SK-N-DZ (cell line): ENCODE measurements around the gene RASL11B.

Source experiments
- DNase-seq: peaks from one replicate; pipeline ENCODE4 v3.0.0-alpha.2; 2015; ENCODE audit warnings: low spot score

Gene RASL11B

DNA sequence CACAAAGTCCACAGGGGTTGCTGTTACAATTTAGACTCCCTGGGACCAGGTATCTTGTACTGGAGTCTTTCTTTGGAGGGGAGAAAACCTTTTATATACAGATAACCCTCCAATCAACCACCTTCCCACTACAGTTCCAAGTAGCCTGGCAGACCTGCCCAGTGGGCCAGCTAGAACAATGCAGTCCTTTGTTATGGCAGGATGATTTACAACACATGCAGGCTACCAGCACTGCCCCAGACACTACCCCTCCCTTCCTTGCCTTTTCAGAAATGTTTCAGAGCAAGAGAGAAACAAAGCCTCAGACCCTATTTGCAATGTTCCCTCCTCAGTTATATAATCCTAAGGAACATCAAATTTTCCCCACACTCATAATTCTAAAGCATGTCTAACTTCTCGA lies 11.1 kb downstream of the RASL11B start:
- no peak for DNase-seq

DNA sequence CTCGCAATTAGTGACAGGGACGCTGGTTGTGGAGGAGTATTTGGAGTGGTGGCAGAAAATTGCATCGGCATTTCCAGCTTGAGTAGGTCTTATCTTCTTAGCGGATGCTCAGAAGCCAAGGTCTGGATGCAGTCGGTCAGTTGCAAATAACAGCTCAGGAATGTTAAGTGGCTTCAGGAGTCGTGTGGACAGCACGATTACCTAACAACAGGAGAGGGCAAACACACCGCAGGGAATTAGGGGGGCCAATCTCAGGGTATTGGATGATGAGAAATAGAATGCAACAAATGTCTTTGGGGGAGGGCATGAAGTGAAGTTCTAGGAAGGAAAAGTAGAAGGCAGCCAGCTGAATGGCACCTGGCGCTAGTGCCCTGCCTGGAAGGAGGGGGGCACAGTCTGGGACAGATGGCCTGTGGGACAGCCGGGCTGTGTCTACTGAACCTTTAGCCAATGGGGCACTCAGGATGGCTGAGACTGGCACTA lies 11.8 kb downstream of the RASL11B start:
- DNase-seq, result no peak

DNA sequence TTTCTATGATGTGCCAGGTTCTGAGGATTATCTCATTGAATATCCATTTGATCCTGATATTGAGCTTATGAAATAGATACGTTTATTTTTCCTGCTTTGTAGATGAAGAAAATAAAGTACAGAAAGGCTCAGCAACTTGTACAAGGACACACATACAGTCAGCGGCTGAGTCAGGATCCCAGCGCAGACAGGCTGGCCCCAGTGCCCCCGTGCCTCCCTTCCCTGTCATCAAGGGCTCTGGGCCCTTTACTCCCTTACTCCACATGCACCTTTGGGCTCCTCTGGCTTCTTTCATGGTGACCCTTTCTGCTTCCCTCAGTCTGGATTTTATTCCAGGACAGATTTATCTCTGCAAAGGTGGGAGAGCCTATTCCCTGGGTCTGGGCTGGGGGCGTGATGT lies 12.8 kb downstream of the RASL11B start:
- no peak for DNase-seq

DNA sequence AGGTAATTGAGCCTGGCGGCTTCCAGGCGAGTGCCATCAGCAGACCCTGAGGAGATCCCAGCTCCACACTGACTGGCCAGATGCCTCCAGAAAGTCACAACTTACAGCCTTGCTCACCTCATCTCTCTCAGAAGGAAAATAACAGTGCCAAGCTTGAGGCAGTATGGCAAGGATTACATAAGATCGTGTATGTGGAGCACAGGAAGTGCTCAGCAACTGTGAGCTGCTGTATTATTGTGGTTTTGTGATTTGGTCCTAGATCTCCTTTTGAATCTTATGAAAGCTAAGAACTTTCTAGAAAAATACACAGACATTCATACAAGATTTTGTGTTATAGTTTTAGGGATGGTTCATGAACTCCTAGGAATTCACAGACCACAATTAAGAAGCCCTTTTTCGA lies 14.0 kb downstream of the RASL11B start:
- DNase-seq, result peak; percentile 60

DNA sequence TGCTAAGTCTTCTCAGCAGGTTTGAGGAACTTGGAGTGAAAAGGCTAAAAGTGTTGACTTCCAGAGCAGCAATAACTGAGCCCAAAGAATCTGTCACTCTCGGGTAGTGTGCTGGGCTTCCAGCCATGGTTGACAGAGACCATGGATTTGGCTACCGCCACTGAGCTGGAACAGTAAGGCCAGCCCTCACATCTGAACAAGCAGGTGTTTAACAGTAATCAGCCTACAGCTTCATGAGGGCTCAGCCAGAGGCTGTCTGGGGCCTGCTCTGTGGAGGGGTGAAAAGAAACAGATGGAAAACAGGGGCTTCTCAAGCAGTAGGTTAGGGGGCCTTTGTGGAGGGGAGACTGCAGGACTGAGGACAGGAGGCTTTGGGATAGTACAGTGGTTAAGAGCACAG lies 14.9 kb downstream of the RASL11B start:
- DNase-seq, result peak; percentile 7

DNA sequence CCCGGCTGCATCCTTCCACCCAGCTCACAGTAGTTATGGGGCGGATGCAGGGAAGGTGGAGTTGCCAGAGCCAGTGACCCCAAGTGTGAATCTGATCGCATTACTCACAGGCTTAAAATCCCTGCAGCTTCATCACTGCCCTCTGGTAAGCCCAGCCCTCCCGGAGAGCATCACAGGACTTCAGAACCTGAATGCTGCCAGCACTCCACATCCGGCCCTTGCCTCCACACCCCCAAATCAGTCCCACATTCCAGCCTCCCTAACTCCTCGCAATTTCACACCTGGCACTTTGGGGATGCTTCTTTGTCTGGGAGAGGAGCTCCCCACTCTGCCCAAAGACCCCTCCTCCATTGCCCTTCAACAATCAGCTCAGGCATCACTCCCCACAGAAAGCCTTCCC lies 15.6 kb downstream of the RASL11B start:
- DNase-seq, result no peak

DNA sequence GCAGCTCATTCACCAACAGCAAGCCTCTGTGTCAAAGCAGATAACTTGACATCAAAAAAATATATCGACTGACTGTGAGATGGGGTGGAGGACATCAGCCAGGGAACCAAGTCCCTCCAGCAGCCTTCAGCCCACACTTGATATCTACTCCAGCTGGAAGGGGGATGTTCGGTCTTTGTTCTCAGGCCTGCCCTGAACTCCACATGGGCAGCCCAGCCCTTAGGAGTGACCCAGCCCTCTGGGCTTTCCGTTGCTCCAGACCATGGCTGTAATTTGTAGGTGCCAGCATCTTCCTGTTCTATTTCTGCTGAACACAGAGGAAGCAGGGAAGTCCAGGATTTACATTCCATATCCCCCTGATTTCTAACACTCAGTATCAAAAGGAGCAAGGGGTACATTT lies 17.4 kb downstream of the RASL11B start:
- DNase-seq, result no peak

DNA sequence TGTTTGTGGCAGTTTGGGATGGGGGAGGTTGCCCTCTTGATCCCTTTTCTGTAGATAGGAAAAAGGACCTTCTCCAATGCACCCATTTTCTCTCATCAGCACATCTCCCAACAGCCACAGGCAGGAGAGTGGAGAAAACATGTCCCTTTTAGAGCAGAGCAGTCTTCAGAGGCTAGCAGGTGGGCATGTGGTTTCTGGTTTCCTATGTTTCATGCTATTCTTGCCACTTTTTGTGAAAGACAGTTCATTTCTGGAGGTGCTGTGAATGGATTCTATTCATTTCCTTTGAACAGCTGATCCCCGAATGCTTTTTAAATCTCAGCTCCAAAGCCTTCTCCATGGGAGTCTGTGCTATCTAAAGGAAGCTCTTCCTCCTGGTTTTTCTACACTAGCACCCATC lies 18.9 kb downstream of the RASL11B start:
- DNase-seq, result no peak

DNA sequence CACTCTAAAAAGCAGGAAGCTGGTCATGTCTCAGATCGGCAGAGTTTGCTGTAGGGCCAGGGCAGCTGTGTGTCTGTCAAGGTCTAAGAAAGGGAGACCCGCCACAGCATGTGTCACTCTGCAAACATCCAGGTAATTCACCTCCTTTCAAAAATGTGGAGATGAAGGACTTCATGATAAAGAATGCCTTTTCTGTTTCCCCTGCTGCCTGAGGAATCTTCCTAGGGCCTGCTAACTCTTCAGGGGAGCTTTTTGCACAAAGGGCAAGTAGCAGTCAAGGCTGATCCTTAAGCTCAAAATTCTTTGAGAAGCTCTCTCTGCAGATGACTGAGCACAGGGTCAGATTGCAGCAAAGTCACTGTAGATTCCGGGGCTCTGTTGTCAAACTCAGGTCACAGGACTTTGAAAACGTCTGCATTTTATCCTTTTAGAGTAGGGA lies 21.1 kb downstream of the RASL11B start:
- DNase-seq, result no peak

DNA sequence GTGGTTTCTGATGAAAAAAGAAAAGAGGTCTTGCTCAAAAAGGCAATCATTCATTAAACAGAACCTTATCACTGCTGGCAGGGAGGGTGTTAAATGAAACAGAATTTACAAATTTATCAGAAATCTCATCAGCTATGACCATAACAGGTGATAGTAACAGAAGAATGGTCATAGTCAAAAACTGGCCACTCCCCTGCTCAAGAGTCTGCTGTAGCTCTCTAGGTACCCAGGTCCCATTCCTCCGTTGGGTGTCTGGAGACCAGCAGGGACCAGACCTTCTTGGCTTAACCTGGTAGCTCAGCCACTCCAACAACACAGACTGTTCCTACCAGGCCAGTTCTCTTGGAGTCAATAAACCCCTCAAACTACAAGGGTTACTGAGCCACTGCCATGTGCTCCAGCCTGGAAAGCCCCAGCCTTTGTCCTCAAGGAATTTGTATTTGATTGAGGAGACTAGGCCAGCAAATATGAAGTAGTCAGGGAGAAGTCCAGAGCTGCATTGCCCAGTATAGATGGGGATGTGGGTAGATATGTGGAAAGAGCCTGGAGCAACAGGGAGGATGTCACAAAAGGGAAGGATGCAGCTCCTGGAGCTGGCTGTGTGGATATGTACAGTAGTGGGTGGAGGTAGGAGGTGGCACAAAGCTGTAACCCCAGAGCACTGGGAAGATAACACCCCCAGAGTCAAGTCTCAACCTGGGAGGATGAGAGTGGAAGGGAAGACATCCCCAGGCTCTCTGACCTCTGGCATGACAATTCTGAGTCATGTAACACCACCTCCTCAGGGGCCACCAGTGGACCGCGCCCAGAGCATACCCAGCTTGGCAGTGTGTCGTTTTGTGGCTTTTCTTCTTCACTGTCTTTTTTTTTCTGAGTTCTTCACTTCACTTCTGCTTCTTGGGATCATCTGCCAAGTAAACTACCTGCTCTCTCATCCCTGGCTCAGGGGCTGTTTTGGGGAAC lies 21.9 kb downstream of the RASL11B start:
- no peak for DNase-seq

DNA sequence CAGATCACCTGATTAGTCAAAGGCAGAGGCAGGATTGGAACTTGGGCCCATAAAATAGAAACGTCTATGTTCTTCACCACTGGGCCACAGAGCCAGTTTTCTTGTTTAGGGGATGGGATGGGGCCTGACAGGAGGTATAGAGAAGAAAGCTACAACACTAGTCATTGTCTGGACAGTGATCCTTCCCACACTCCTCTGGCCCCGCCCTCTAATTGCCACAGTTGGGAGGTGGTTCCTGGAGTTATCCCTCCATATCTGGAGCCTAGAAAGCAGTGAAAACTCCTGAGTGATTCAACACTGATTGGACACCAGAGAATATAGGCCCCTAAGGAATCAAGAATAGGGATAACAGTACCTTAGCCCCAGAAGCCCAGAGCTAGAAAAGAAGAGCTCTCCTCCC lies 22.9 kb downstream of the RASL11B start:
- DNase-seq, result no peak

DNA sequence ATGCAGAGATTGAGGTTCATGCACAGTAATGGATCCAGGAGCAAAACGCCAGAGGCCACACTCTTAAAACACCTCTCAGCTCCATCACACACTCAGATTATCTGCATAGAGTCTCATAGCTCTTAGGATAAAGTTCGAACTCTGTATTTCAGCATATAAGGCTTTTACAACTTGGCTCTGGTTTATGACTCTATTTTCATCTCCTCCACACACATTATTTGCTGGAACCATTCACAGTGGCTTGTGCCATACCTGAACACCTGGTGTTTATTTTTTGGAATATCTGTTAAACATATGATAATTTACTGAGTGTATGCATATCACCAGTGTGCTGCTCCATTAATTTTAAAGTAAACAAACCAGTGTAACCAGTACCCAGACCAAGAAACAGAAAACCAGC lies 27.2 kb downstream of the RASL11B start:
- DNase-seq, result no peak

DNA sequence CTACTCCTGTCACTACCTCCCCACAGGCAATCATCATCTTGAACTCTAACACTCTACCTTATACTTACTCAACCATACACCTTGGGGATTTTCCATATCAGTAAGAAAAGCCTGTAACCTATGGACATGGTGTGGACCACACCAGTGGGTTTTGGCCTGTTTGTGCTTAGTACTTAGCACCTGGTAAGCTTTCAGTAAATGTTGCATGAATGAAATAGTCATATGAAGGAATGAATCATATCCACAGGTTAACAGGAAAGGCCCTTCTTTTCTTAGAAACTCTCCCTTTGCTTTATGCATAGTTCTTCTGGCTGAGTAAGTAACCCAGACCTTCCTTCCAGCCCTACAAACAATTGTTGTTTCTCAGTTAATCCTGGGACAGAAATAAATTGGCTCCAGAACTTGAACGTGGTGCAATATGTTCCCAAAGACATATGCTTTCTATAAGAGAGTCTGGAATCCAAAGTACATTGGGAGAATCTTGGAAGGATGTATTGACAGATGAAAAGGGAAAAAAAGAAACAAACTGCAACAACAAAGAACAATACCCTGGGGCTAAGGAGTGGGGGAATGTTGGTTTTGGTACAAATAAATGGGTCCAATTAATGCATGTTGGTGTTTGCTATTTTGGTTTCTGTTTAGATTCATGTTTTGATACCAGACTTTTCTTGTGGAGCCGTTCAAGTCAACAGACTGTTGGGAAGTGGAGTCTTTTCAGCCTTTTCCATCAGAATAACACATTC lies 27.8 kb downstream of the RASL11B start:
- no peak for DNase-seq

DNA sequence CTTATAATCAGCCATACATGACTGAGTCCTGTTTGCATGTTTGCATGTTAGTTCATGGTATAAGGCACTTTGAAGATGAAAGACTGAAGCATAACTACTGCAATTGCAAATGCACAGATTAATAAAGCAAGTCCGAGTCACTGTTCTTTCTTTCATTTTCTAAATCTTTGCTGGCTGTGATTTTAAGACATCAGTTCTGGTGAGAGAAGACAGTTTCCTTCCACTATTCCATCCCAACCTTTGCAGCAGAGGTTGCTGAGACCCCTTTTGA lies 28.3 kb downstream of the RASL11B start:
- DNase-seq, result no peak

DNA sequence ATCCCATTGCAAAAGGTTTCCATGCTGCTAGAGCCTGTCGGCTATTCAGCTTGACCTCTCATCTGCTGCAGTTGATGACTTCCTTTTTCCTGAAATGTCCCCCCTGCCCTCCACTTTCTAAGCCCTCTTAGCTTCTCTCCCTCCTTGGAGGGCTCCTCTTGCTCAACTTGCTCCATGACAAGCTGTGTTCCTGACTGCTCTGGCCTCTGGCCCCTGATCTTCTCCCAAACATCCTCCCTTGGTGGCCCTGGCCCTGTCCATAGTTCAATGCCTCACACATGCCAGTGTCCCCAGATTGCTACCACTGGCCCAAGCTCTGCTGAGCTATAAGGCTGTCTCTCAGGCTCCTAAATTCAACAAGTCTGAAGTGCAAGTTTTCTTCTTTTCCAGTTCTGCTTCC lies 29.6 kb downstream of the RASL11B start:
- no peak for DNase-seq

DNA sequence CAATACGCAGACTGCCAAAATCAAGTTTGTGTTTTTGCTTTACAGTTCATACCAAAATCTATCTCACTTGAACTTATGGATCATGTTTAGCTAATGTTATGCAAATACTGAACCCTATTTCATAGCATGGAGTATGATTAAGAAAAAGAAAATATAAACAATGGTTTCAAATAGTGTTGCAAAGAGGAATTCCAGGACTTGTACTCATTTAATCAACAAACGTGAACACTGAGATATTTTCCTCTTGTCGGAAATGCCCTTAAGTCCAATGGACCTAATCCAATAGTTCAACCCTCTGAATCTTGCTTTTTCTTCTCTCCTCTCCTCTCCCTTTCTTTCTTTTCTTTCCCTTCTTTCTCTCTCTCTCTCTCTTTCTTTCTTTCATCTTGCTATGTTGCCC lies 30.8 kb downstream of the RASL11B start:
- DNase-seq, result no peak

DNA sequence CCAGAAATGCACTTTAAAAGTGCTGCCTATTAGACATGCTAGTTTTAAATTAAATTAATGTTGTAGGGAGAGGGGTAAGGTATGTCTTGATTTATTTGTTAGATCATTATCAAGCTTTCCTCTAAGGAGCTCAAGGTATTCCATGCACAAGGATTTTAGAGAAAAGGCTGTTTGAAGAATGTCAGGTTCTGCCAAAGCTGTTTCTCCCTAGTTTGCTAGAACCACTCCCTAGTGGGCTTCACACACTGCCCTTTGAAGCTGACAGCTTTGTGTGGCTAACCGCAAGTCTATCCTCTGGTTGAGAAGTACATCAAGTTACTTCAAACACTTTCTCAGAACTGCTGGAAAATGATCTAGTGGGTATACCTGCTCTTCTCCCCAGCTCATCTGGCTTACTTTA lies 32.3 kb downstream of the RASL11B start:
- DNase-seq, result no peak

DNA sequence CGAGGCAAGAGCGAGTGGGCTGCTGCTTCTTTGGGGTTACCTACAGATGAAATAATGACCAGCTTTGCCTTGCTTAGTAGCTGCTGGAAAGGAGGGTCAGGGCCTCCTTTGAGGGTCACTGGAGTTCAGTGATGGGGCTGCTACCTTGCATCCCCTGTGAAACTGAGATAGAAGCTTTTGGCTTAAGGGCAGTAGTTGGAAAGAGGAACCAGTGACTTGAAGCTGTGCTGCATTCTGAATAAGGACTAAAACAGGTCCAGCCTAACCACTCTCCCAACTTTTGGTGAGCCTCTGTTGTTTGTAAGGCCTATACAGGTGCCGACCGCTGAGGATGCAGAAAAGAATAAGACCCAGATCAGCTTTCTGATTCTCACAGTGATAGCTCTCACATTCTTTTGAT lies 41.2 kb downstream of the RASL11B start:
- no peak for DNase-seq

DNA sequence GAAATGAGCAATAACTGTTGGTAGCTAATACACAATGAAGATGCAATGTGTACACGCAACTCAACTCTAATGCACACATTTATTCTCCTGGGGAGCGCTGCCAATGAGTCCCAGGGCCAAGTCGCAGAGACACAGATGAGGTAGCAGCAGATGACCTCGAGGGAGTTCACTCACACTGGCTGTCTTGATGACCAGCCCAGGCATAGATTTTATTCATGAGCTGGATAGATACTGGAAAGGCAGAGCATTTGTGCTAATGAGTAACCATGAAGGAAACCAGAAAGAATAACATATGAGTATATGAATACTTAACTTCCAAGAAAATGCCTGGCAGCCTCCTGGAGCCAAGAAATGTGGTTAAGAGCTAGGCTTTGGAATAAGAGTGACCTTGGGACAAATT lies 42.3 kb downstream of the RASL11B start:
- no peak for DNase-seq

DNA sequence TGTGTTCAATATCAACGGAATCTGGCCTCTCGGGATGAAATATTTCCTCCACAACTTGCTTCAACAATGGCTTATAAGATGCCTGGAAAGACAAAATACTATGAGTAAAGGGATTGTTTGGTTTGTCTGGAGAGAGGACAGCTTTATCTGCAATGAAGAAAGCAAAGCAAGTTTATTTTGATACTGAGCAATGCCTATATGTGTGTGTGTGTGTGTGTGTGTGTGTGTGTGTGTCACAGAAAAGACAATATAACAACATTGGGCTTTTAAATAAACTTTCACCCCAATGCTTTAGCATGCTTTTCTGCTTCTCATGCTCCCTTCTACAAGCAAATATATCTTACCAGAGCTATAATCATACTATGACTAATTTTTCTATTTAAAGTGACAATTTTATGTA lies 45.4 kb downstream of the RASL11B start:
- no peak for DNase-seq

DNA sequence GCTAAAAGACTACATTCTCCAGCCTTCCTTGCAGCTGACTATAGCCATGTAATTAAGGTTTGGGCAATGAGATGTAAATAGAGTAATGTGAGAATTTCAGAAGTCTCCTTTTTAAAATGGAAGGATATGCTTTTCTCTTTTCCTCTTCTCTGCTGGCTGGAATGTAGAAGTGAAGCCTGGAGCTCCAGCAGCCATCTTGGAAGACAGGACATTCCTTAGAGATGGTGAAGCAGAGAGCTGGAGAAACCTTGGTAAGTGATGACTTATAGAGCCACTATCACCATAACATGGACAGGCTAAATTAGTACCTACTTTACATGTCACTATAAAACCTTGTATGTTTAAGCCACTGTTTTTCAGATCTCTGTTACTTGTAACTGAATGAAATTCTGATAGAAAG lies 48.0 kb downstream of the RASL11B start:
- DNase-seq, result no peak

DNA sequence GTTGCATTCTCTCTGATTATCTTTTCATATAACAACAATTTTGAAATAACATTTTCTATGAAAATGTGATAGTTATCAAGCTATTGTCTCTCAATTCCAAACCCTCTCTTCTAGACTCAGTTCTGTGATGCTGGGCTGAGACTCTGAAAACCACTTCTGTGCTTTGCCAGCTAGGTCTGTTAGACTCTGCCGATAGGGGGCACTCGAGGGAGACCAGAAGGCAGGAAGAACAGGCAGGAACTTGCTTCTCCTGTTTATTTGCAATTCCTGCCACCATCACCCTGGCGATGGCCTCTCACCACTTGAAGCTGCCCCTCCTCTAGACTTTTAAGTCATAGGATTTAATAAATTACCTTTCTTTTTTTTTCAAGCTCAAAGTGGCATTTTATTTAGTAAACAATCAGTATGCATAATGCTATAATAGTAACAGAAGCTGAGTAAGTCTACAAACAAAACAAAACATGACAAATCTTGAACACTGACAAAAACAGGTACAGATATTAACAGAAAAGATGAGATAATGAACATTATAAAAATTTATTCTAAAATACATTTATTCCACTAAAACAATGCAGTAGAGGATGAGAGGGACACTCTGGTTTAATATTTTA lies 49.7 kb downstream of the RASL11B start:
- peak; percentile 69 for DNase-seq

DNA sequence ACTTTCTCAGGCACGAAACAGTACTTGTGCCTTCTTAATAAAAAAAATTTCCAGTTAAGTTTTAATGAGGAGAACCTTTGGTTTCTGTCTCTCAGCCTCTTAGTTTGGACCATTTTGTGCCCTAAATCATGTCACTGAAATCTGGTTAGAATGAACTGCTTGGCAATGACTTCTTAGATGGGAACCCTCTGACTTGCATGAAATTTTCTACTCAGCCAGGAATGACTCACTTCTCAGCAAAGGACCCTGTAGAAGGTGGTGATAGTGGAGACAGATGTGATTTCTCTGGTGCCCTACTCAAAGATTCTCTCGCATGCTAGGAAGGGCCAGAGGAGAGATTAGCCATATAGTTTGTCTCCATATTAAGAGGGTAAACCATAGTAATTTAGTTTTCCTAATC lies 50.5 kb downstream of the RASL11B start:
- no peak for DNase-seq
